NCI-H2107 (cell line): ENCODE data around the gene ADAMTSL2.

ENCODE experiments used
- DNase-seq: peaks from one replicate; lab custom pipeline; 2025; lab: John Stamatoyannopoulos, UW

ADAMTSL2 gene

DNA sequence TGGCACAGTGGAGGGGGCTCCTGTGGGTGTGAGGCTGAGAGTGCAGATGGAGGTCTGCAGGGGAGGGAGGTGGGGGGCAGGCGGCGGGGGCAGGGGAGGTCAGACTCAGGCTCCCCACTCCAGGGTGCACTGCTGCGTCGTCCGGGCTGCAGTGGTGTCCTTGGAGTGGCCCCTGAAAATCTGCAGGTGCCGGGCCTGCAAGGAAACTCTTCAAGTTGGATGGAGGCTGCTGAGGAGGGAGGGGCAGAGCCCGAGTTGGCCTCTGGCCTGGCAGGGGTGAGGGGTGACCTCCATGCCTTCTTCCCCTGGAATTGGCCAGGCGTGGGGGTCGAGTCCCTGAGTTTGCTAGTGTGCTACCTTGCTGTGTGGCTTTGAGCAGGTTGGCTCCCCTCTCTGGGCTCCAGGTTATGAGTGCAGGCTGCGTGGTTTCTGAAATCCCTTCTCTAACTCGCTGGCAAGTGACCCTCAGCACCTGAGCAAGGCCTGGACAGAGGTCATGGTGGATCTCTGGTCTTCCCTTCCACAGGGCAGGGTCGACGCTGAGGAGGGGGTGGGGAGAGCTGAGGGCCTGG is 888 bp downstream of the ADAMTSL2 start:
- DNase-seq, result no peak

DNA sequence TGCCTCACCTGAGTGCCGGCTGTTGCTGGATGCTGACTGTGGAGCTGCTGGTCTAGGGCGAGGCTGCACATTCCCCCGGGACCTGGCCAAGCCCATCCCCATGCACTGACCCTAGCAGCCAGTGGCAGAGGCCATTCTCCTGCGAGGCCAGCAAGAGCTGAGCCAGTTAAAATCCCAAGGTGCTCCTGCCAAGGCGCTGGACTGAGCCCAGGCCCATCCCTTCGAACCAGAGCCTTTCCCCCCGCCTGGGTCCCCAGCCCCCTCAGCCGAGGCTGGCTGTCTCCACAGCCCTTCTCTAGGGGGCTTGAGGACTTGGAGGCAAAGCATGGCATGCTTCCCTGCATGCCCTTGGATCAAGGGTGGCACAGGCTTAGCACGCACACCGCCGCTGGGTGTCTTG is 1.6 kb downstream of the ADAMTSL2 start:
- no peak for DNase-seq

DNA sequence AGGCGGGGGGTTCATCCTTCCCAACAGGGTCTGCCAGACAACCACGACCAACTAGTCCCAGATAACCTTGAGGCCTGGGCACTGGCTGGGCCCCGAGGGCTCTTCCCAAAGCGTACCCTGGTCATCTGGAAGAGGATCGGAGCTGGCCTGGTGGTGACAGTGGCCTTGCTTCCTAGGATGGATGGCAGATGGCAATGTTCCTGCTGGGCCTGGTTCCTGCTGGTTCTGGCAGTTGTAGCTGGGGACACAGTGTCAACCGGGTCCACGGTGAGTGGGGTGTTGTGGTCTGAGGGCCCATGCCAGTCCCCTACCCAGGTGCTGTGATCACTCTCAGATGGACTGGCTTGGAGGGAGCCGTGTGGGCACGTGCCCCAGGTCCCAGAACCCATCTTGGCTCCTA is 2.0 kb downstream of the ADAMTSL2 start:
- no peak for DNase-seq

DNA sequence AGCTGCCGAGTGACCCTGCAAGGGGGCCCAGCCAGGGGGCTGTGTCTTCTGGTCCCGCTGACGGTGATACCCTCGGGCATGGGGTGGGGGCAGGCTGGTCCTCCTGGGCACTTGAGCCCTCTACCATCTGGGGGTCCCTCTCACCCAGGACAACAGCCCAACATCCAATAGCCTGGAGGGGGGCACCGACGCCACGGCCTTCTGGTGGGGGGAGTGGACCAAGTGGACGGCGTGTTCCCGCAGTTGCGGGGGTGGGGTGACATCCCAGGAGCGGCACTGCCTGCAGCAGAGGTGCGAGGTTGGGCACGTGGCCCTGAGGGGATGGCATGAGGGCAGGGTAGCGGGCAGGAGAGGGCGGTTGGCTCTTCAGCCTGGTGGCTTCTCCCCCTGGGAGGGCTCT is 2.8 kb downstream of the ADAMTSL2 start:
- DNase-seq, result no peak

DNA sequence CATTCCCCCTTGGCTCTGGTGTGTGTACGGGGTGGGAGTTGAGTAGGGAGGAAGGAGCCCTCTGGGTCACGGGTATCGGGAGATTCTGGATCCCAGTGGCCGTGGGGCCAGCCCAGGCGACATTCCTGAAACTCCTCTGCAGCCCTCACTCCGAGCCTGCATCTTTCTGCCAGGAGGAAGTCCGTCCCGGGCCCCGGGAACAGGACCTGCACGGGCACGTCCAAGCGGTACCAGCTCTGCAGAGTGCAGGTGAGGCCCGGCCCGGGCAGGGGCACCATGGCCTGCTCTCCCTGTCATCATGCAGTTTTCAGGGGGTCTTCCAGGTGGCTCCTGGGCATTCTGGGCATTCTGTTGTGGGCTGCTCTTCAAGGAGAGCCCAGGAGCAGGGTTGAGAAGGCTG is 3.7 kb downstream of the ADAMTSL2 start:
- DNase-seq, result no peak

DNA sequence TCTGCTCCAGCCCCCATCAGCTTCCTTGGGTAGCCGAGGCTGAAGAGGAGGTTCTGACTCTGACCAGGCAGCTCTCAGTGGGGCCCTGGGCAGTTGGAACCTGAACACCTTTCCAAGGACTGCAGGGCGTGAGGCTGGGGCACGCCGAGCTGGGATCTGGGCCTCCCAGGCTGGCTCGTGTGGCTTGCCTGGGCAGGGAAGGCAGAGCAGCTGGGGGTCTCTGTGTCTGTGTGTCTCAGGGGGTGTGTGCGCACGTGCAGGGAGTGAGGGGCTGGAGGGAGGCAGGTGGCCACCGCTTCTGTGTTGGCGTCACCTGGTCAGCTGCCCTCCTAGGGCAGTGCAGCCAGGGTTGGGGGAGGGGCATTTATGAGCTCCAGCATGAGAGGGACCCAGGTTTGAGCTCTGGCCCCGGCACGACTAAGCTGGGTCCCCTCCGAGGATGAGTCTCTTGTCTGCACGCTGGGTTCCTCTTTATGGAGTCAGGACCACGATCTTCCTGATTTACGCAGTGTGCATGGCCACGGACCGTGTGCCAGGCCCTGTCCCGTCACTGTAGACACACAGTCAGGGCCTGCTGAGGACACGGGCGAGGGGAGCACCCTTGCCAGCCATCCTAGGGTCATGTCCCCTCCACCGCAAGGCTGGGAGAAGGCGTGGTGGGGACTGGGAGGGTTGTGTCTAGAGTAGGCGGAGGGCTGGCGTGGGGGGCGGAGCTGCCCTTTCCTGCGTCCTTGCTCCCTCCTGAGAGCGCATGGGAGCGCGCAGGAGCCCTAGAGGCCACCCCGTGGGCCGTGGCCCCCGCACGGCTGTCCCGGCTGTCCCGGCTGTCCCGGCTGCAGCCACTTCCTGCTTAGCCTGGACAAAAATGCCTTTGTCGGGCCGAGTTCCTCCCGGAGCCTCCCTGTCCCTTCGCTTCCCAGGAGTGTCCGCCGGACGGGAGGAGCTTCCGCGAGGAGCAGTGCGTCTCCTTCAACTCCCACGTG is 4.6 kb downstream of the ADAMTSL2 start:
- DNase-seq, result no peak

DNA sequence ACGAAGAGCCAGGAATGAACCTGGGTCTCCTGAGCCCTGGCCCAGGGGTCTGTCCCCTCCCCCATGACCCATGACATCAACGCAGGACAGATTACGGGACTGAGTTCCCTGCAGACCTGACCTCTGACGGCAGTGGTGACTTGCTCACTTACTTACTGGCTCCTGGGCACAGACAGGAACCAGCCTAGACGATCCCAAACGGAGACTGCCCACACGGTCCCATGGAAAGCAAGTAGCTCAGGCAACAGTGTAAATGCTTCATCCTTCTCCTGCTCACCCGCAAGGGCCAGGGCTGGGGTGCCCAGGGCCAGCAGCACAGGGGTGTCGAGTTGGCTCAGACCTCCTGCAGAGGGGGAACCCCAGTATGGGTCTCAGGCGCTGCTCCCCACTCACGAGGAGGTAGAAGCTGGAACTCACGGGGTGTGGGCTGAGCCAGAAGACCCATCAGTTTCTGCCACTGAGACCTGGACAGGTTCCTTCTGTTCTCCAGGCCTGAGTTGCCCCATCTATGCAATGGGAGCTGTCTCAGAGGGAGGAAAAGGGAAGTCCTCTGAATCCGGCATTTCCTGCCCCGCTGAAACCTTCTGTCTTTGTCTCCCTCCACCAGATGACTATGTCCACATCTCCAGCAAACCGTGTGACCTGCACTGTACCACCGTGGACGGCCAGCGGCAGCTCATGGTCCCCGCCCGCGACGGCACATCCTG is 5.6 kb downstream of the ADAMTSL2 start:
- DNase-seq, result no peak

DNA sequence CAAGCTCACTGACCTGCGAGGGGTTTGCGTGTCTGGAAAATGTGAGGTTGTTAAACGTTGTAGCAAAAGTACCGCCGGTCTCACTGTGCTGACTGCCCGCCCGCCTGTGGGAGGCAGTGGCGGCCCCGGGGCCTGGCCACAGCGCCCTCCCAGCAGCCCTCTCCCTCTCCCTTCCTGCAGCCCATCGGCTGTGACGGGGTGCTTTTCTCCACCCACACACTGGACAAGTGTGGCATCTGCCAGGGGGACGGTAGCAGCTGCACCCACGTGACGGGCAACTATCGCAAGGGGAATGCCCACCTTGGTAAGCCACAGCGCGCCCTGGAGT is 6.2 kb downstream of the ADAMTSL2 start:
- DNase-seq, result no peak

DNA sequence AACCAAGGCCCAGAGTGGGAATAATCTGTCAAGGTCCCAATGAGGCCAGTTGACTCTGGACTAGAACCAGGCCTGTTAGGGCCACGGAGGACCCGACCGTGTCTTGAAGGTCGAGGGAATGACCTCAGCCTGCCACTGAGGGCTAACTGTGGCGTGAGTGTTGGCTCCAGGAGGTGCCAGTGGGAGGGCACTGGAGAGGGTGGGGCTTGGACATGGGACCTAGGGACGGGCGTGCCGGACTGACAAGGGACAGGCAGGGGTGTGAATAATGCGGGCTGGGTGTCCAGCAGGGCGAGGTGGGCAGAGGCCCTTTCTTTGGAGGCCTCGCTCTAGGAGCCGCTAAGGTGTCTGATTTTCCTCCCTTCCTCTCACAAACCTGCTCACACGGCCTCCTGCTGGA is 7.5 kb downstream of the ADAMTSL2 start:
- no peak for DNase-seq

DNA sequence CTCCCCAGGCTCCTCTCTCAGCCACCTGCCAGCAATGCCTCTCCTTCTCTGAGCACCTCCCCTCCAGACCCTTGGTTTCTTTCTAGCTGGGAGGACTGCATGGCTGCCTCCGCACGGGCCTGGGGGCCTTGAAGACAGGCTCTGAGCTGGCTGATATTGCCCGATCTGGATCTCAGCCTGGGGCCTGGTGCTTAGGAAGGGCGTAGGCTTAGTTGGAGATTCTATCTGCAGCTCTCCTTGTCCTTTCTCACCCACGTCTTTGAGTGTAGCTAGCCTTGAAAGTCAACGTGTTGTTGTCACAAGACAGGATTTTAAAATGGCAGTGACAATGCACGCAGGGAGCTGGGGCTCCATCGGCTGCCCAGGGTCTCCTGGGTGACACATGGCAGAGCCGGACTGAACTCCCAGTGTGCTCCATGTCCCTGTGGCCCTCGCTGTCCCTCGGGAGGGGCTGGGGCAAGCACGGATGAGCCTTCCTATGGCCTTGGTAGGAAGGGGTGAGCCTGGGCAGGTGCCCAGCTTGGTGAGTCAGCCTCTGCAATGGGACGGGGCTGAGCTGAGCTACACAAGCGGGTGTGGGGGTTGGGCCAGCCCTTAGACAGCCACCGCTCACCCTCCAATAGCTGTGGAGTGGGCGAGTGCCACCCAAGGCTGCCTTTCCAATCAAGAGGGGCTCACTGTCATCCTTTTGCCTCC is 9.4 kb downstream of the ADAMTSL2 start:
- no peak for DNase-seq

DNA sequence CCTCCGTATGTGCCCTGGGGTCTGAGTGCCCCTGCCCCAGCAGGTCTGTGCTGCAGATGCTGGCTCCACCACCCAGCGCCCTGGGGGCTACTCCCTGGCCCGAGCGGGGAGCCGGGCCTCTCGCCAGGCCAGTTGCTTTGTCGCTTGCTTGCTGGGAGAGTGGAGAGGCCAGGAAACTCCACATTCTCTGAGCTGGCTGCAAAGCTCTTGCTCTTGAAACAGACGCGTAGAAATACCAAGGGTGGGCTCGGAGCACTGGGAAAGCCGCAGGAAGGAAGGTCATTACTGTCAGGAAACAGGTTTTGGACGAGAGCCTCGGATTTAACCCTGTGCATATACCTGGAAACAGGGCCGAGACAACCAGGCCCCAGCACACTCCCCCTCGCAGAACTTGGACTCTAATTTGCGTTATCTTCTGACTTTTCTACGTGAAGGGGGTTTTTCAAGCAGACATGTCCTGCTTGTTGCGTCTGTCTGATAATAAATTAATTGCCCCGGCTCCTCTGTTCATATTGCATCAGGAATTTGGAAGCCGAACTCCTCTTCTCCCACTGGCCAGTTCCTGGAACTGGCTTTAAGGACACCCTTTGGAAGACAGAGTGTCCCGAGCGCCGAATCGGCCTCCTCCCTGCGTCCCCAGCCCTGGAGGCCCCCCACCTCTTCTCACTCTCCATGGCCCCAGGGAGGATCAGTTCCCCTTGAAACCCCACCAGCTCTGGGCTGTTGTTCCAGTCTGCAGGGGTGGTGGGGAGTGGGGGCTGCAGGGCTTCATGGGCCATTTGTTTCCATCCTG is 11.2 kb downstream of the ADAMTSL2 start:
- no peak for DNase-seq

DNA sequence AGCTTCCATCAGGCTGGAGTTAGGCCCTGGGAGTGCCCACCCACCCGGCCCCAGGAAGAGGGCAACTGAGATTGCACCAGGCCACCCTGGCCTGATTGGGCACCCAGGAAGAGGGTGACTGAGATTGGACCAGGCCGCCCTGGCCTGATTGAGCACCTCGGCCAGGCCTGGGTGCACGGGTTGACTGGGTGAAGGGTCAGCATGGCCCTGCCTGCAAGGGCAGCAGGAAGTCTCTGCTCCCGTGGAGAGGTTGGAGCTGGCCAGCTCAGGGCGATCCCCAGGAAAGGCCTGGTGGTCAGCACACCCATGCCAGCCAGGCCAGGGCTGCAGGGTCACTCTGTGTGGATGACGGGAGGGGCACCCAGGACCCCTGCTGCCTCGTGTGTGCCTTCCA is 11.8 kb downstream of the ADAMTSL2 start:
- no peak for DNase-seq

DNA sequence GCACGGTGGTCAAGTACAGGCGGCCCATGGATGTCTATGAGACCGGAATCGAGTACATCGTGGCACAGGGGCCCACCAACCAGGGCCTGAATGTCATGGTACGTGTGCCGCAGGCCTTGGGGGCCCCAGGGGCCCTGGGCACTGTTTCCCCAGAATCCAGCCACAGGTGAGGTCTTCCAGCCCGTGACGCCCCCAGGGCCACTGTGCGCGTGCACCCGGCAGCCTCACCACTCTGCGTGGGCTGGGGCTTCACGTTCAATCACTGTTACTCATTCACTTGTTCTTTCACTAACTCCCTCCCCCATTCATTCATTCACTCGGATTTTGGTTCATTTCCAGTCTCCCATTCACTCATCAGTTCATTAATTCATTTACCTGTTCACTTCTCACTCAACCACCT is 12.6 kb downstream of the ADAMTSL2 start:
- no peak for DNase-seq

DNA sequence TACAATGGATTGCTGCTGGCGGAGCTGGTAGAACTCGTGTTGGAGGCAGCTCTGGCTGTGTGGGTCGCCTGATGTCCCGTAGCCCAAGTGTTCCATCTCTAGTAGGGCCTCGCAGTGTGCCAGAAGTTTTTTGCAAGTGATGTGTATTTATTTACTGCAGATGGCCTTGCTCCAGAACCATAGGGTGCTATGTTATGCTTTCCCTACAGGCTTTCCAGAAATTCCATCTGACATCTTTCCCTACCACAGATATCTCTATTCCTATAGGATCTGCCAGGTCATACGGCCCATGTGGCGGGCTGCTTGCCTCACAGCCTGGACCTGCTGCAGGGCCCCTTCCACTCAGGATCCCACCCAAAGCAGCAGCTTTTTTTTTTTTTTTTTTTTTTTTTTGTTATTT is 16.9 kb downstream of the ADAMTSL2 start:
- no peak for DNase-seq

DNA sequence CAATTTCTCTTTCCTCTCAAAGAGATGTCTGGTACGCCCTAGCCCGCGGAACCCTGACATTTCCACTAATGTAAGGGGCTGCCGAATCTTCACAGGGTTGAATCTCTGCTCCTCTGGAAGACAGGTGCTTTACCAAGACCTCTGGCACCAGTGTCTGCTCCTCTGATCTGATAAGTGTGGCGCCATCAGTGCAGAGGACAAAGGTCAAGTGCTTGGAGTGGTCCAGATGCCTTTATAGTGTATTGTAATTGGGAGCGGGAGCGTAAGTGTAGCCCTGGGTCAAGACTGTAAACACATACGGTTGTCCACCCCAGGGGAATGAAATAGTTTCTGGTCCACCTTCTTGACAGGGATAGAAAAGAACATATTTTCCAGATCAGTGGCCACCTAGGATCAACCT is 17.7 kb downstream of the ADAMTSL2 start:
- DNase-seq, result no peak

DNA sequence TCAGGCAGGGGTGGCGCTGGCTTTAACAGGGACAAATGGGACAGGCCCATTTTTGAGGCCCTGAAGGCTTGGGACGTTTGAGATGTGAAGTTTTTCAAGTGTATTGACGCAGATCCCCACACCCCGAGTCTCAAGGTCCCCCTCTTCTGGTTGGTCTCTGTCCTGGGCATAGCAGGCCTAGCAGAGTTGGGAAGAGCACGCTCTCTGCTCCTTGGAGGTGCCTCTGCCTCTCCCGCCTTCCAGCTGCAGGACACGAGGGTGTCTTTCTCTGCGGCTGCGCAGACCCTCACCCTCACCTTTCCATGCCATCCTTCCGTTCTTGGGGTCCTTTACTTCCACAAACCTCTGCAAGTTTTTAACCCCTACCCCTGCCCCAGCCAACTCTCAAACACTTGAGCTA is 18.6 kb downstream of the ADAMTSL2 start:
- no peak for DNase-seq

DNA sequence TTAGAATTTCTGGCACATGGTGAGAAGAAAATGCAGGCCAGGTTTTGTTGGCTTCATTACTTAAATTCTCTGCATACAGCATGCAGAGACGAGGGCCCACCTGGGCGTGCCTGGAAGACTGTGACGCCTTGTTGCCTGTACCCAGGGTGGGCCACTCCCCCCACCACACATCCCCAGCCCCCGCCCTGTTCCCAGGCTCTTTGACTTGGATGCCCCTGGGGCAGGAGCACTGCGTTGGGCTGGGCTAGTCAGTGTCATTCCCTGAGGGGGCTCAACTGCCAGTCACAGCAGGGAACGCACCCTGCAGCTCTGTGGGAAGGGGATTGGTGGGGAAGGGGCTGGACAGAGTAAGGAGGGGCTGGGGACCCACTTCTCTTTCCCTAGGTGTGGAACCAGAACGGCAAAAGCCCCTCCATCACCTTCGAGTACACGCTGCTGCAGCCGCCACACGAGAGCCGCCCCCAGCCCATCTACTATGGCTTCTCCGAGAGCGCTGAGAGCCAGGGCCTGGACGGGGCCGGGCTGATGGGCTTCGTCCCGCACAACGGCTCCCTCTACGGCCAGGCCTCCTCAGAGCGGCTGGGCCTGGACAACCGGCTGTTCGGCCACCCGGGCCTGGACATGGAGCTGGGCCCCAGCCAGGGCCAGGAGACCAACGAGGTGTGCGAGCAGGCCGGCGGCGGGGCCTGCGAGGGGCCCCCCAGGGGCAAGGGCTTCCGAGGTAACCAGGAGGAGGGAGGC is 19.6 kb downstream of the ADAMTSL2 start:
- DNase-seq, result no peak

DNA sequence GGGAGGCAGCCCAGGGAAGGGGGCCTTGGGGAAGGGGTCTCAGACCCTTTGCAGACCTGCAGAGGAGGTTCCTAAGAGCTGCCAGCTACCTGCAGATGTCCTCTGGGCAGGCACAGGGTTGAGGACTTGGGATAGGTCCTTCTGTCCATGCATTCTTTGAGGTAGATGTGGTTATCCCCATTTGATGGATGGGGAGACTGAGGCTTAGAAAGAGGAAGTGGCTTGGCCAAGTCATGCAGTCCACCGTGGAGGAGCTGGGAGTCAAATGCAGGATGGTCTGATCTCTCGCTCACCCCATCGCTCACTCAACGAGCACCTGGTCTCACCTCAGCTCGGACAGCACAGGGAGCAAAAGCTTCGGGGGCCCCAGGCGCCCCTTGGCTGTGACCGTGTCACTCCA is 20.2 kb downstream of the ADAMTSL2 start:
- DNase-seq, result no peak

DNA sequence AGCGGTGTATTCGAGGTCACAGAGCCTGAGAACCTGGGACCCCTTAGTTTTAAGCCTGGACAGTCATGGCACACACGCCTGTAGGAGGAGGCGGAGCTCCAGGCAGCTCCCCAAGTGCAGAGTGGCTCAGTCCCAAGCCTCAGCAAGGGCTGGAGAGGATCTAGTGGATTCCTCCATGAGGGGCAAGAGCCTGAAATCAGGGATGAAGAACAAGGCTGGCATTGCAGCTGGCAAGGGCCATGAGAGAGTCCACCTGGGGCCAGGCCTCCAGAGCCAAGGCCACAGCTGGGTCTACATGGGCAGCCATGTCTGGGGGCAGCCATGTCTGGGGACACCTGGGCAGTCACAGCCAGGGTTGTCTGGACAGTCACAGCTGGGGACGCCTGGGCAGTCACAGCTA is 21.9 kb downstream of the ADAMTSL2 start:
- no peak for DNase-seq

DNA sequence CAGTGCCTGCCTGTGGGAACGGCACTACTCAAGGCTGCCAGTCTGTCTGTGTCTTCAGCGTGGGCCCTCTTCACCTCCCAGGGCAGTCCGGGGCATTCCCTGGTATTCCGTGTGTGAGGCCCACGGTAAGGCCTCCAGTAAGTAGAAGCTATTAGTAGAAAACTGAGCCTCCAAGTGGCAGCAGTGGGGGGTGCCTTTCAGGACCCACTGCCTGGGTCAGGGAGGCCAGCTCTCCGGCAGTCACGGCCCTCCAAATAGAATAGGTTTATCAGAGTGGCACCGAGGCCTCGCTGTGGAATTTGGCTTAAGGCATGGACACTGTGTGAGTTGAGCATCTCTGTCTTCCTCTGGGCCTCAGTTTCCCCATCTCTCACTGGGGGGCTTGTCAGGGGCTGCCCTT is 23.1 kb downstream of the ADAMTSL2 start:
- DNase-seq, result no peak
